ENCODE results near the gene WRAP53.

GRCh38 chr17:7652388-7653356 lies 35.6 kb upstream of the WRAP53 start:
- TF ChIP-seq EP300 (IDR thresholded peaks at IDR 0.05), result no peak
- no peak for TF ChIP-seq CTCF (IDR thresholded peaks at IDR 0.05)
- TF ChIP-seq POLR2A (IDR thresholded peaks at IDR 0.05), result no peak
